ENCODE results near the gene OVAAL. TPM values are rescaled to one million over a fixed set of nuclear protein-coding genes. Genes with fewer than 3 reads are reported as not detected.

OVAAL gene
- polyA plus RNA-seq, 4 donors: not detected

DNA sequence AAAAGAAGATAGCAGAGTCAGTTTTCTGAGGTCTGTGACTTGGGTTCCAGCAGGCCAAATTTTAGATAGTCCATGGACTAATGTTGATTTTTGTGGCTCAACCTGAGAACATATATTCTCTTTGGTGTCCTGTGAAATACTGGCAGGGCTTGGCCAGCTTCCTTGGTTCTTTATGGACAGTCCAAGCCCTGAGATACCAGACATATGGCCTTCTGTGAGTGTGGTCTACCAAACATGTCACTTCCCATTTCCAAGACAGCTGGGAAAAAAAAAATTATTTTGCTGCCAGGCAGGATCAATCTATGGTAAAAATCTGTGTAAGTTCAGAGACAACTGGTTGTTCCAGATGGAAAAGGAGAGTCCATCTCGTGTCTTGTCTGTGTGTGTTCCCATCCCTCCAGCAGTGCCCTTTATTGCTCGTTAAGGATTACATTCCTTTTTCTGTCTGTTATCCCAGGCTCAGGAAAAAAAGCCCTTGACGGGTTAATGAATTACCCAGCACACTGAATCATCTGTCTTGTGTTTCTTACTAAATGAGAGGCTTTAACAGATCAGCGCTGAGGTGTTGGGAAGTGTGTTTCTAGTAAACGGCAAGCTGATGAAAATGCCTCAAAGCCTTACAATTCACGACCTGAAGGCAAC, 39.7 kb downstream of the OVAAL start:
- no peak overlapping the region for H3K4me3 ChIP-seq (ENCODE audit: low read depth in 1 of 3, low read length in 3 of 3)
- peak; percentile 79 to 89 for DNase-seq
- peaks cover 0 to 16% (median 2%) of the 10 kb centered on the region in 3 donors for H3K4me1 ChIP-seq (ENCODE audit: control insufficient read depth in 3 of 3, insufficient read depth in 2 of 3, low read depth in 1 of 3, low read length in 2 of 3)
- 11 to 45% (median 28%) methylated on average over 6 of the region's 6 CpGs for WGBS, 3 donors
- H3K36me3 ChIP-seq (ENCODE audit: control insufficient read depth in 3 of 3, insufficient read depth in 2 of 3, low read depth in 1 of 3, low read length in 3 of 3): no peaks in the 10 kb centered on the region
- no peaks in the 10 kb centered on the region for H3K9me3 ChIP-seq (ENCODE audit: control insufficient read depth in 2 of 2, insufficient read depth in 1 of 2, low read depth in 1 of 2, low read length in 1 of 2)
- FAIRE-seq: no peak
- peaks cover 0 to 2% (median 0%) of the 10 kb centered on the region in 3 donors for H3K27me3 ChIP-seq (ENCODE audit: control insufficient read depth in 3 of 3, insufficient read depth in 3 of 3, low read length in 3 of 3)
- H3K27ac ChIP-seq (ENCODE audit: low read depth in 1 of 3, low read length in 2 of 3): peak overlapping the region in 1 of 3 donors; percentile 39

DNA sequence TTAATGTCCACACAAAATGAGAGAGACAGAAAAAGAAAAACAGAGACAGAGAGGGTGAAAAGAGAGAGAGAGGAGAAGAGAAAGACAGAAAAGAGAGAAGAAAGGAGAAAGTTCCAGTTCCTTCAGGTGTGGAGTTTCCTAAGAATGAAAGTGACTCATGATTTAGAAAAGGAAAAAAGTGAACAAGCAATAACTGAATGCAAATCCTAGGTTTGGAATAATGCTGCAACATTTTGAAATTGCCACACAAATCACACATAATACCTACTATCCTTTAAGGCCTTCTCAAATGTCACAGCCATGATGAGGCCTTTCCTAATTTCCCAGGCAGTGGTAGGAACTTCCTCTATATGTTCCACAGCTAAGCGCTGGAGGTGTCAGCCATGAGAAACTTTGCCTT, 41.6 kb downstream of the OVAAL start:
- peaks cover 0 to 2% (median 0%) of the 10 kb centered on the region in 3 donors for H3K27me3 ChIP-seq (ENCODE audit: control insufficient read depth in 3 of 3, insufficient read depth in 3 of 3, low read length in 3 of 3)
- no peaks in the 10 kb centered on the region for H3K9me3 ChIP-seq (ENCODE audit: control insufficient read depth in 2 of 2, insufficient read depth in 1 of 2, low read depth in 1 of 2, low read length in 1 of 2)
- 95 to 100% (median 96%) methylated on average over 1 of the region's 1 CpG for whole genome bisulfite sequencing, 3 donors
- H3K27ac ChIP-seq (ENCODE audit: low read depth in 1 of 3, low read length in 2 of 3): no peak overlapping the region
- no peaks in the 10 kb centered on the region for H3K36me3 ChIP-seq (ENCODE audit: control insufficient read depth in 3 of 3, insufficient read depth in 2 of 3, low read depth in 1 of 3, low read length in 3 of 3)
- no peak for FAIRE-seq
- DNase-seq: no peak
- no peak overlapping the region for H3K4me3 ChIP-seq (ENCODE audit: low read depth in 1 of 3, low read length in 3 of 3)
- H3K4me1 ChIP-seq (ENCODE audit: control insufficient read depth in 3 of 3, insufficient read depth in 2 of 3, low read depth in 1 of 3, low read length in 2 of 3): peaks cover 0 to 22% (median 2%) of the 10 kb centered on the region in 3 donors

DNA sequence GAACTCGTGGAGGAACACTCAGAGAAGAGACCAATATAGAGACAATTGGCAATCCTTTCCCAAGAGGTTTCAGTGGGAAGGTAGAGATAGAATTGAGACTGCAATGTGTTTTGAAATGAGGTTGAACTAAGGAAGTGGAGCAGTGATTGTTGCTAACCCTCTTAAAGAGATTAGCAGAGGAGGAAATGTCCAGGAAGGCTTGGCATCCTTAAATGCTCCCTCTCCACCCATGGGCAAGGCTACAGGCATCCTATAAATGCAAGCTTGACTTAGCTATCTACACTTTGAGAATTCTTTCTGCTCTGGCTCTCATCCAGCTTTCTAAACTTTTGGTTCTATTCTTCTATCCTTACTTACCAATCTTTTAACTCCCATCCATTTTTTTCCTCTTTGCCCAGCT, 42.7 kb downstream of the OVAAL start:
- Histone ChIP-seq H3K4me3 (ENCODE audit: low read depth in 1 of 3, low read length in 3 of 3) (no peak overlapping the region), H3K27me3 (ENCODE audit: control insufficient read depth in 3 of 3, insufficient read depth in 3 of 3, low read length in 3 of 3) (no peaks in the 10 kb centered on the region), H3K9me3 (ENCODE audit: control insufficient read depth in 2 of 2, insufficient read depth in 1 of 2, low read depth in 1 of 2, low read length in 1 of 2) (no peaks in the 10 kb centered on the region), H3K4me1 (ENCODE audit: control insufficient read depth in 3 of 3, insufficient read depth in 2 of 3, low read depth in 1 of 3, low read length in 2 of 3) (peaks cover 0 to 22% (median 2%) of the 10 kb centered on the region in 3 donors), H3K36me3 (ENCODE audit: control insufficient read depth in 3 of 3, insufficient read depth in 2 of 3, low read depth in 1 of 3, low read length in 3 of 3) (no peaks in the 10 kb centered on the region), H3K27ac (ENCODE audit: low read depth in 1 of 3, low read length in 2 of 3) (no peak overlapping the region)
- DNase-seq (no peak), FAIRE-seq (no peak)
- 65 to 82% (median 80%) methylated on average over 1 of the region's 1 CpG for WGBS, 3 donors

DNA sequence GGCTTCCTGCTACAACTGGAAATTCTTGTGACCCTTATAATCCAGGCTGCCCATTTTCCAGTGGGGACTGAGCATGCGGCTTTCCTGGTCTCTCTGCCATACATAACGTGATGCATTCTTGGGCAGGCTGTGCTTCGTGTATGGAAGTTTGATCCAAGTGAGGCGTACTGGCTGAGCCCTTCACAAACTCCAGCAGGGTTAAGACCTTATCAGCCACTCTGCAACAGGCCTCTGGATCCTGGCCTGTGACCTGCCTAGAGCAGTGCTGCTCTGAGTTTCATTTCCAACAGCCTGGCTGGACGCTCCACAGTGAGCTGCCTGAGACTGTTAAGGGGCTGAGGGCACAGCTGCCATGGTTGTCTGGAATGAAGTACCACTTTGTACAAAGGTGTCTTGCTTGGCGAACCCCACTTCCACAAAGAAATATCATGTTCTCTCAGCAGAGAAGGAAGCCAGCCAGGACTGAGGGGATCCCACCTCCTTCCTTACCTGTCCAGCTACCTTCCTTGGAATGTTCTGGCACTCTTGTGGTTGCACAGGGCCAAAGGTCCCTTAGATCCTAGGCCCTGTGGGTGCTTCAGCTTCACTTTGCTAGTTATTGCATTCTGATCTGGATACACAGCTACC, 44.6 kb downstream of the OVAAL start:
- H3K36me3 ChIP-seq (ENCODE audit: control insufficient read depth in 3 of 3, insufficient read depth in 2 of 3, low read depth in 1 of 3, low read length in 3 of 3): no peaks in the 10 kb centered on the region
- DNase-seq (no peak), FAIRE-seq (no peak)
- WGBS, 3 donors: 83 to 95% (median 88%) methylated on average over 6 of the region's 6 CpGs
- H3K4me3 ChIP-seq (ENCODE audit: low read depth in 1 of 3, low read length in 3 of 3): no peak overlapping the region
- H3K27me3 ChIP-seq (ENCODE audit: control insufficient read depth in 3 of 3, insufficient read depth in 3 of 3, low read length in 3 of 3): no peaks in the 10 kb centered on the region
- peaks cover 0 to 20% (median under 1%) of the 10 kb centered on the region in 3 donors for H3K4me1 ChIP-seq (ENCODE audit: control insufficient read depth in 3 of 3, insufficient read depth in 2 of 3, low read depth in 1 of 3, low read length in 2 of 3)
- no peaks in the 10 kb centered on the region for H3K9me3 ChIP-seq (ENCODE audit: control insufficient read depth in 2 of 2, insufficient read depth in 1 of 2, low read depth in 1 of 2, low read length in 1 of 2)
- no peak overlapping the region for H3K27ac ChIP-seq (ENCODE audit: low read depth in 1 of 3, low read length in 2 of 3)

DNA sequence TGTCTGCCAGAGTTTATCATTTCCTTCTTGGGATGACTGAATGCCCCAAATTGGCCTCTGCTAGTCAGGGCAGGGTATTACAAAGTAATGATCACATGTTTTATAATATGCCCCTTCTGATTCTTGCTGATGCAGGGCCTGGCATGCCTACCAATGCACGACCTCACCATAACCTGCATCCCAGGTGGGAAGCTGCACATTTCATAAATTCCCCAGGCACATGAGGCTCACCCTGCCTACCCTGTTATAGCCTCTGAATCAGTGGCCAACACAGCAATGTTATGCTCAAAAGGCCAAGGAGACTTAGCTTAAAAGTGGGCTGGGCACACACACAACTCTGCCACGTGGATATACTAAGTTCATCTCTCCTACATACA, 45.1 kb downstream of the OVAAL start:
- H3K4me3 ChIP-seq (ENCODE audit: low read depth in 1 of 3, low read length in 3 of 3): no peak overlapping the region
- peaks cover 0 to 16% (median 0%) of the 10 kb centered on the region in 3 donors for H3K4me1 ChIP-seq (ENCODE audit: control insufficient read depth in 3 of 3, insufficient read depth in 2 of 3, low read depth in 1 of 3, low read length in 2 of 3)
- H3K36me3 ChIP-seq (ENCODE audit: control insufficient read depth in 3 of 3, insufficient read depth in 2 of 3, low read depth in 1 of 3, low read length in 3 of 3): no peaks in the 10 kb centered on the region
- no peaks in the 10 kb centered on the region for H3K27me3 ChIP-seq (ENCODE audit: control insufficient read depth in 3 of 3, insufficient read depth in 3 of 3, low read length in 3 of 3)
- DNase-seq (no peak), FAIRE-seq (no peak)
- no peaks in the 10 kb centered on the region for H3K9me3 ChIP-seq (ENCODE audit: control insufficient read depth in 2 of 2, insufficient read depth in 1 of 2, low read depth in 1 of 2, low read length in 1 of 2)
- WGBS, 3 donors: 67 to 83% (median 79%) methylated on average over 2 of the region's 2 CpGs
- H3K27ac ChIP-seq (ENCODE audit: low read depth in 1 of 3, low read length in 2 of 3): no peak overlapping the region

DNA sequence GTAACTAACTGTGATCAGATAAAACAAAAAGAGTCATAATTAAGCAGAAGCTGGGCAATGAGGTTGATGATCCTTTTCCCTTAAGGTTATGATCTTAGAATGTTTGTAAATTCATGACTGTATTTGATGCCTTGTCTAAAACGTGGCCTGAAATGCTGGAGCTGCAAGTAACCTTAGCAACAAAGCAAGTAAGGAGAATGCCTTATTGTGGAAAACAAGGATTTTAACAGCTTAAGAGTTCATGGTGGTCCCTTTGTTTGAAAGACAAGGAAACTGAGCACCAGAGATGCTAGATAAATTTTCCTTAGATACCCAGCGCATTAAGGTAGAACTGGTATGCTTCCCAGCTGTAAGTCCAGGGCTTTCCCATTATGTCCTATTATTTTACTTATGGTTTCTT, 47.4 kb downstream of the OVAAL start:
- 62 to 84% (median 76%) methylated on average over 2 of the region's 2 CpGs for WGBS, 3 donors
- no peak for FAIRE-seq
- H3K9me3 ChIP-seq (ENCODE audit: control insufficient read depth in 2 of 2, insufficient read depth in 1 of 2, low read depth in 1 of 2, low read length in 1 of 2): no peaks in the 10 kb centered on the region
- H3K27ac ChIP-seq (ENCODE audit: low read depth in 1 of 3, low read length in 2 of 3): no peak overlapping the region
- H3K36me3 ChIP-seq (ENCODE audit: control insufficient read depth in 3 of 3, insufficient read depth in 2 of 3, low read depth in 1 of 3, low read length in 3 of 3): no peaks in the 10 kb centered on the region
- no peak overlapping the region for H3K4me3 ChIP-seq (ENCODE audit: low read depth in 1 of 3, low read length in 3 of 3)
- no peak for DNase-seq
- H3K27me3 ChIP-seq (ENCODE audit: control insufficient read depth in 3 of 3, insufficient read depth in 3 of 3, low read length in 3 of 3): no peaks in the 10 kb centered on the region
- peaks cover 0 to 6% (median 0%) of the 10 kb centered on the region in 3 donors for H3K4me1 ChIP-seq (ENCODE audit: control insufficient read depth in 3 of 3, insufficient read depth in 2 of 3, low read depth in 1 of 3, low read length in 2 of 3)

DNA sequence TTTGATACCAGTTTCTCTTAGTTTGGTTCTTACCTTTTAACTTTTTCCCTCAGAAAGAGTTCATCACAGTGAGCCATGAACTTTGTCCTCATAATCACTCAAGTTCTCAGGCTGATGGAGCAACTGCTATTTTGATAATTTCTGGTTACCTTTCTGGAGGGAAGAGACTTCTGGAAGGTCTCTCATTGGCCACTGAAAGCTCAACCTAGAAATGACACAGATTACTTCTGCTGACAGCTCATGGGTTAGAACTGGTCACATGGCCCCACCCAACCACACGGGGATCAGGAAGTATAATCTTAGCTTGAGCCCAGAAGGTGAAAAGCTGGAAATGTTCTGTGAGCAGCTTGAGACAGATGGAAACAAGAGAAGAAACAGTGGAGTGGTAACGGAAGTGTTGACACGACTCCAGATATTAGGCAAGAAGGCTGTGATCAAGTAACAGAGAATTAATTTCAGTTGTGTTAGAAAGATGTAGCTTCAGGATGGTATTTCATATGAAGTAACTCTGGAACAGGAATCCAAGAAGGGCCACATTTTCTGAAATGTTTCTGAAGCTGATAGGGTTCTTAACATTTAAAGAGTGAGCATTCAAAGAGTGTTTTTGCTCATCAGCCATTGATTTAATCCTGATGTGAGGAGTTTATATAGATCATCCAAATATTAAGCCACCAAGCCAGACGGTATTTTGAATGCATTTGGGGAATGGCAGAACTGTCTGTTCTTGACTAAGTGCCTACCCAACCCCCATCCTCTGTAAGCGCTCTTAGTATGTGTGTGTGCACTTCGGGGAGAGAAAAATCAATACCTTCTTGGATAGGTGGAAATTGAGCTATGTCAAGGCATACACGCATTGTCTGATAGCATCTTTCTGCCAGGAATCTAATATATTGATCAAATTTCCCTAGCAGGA, 51.1 kb downstream of the OVAAL start:
- DNase-seq (peak; percentile 26 to 27), FAIRE-seq (no peak)
- Histone ChIP-seq H3K27ac (ENCODE audit: low read depth in 1 of 3, low read length in 2 of 3) (no peak overlapping the region), H3K27me3 (ENCODE audit: control insufficient read depth in 3 of 3, insufficient read depth in 3 of 3, low read length in 3 of 3) (no peaks in the 10 kb centered on the region), H3K4me1 (ENCODE audit: control insufficient read depth in 3 of 3, insufficient read depth in 2 of 3, low read depth in 1 of 3, low read length in 2 of 3) (peaks cover 0 to 3% (median 0%) of the 10 kb centered on the region in 3 donors), H3K4me3 (ENCODE audit: low read depth in 1 of 3, low read length in 3 of 3) (no peak overlapping the region), H3K36me3 (ENCODE audit: control insufficient read depth in 3 of 3, insufficient read depth in 2 of 3, low read depth in 1 of 3, low read length in 3 of 3) (no peaks in the 10 kb centered on the region), H3K9me3 (ENCODE audit: control insufficient read depth in 2 of 2, insufficient read depth in 1 of 2, low read depth in 1 of 2, low read length in 1 of 2) (no peaks in the 10 kb centered on the region)
- 69 to 74% (median 72%) methylated on average over 7 of the region's 7 CpGs for WGBS, 3 donors

DNA sequence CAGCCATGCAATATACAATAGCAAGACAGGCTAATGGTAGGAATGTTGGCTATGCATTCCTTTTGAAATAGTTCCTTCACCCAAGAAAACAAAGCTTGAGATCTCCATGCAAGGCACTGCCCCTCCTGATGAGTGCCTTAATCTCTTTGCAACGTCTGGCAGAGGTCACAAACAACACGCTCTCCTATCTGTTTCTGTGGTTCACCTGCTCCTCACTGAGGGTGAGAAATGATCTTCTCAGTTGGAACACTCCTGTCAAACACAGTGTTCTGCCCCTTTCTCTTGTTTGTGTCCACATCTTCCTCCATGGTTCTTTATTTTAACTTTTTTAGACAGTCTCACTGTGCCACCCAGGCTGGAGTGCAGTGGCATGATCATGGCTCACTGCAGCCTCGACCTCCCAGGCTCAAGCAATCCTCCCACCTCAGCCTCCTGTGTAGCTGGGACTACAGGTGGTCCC, 51.8 kb downstream of the OVAAL start:
- Histone ChIP-seq H3K9me3 (ENCODE audit: control insufficient read depth in 2 of 2, insufficient read depth in 1 of 2, low read depth in 1 of 2, low read length in 1 of 2) (no peaks in the 10 kb centered on the region), H3K27me3 (ENCODE audit: control insufficient read depth in 3 of 3, insufficient read depth in 3 of 3, low read length in 3 of 3) (no peaks in the 10 kb centered on the region), H3K4me1 (ENCODE audit: control insufficient read depth in 3 of 3, insufficient read depth in 2 of 3, low read depth in 1 of 3, low read length in 2 of 3) (peaks cover 0 to 3% (median 0%) of the 10 kb centered on the region in 3 donors), H3K27ac (ENCODE audit: low read depth in 1 of 3, low read length in 2 of 3) (no peak overlapping the region), H3K4me3 (ENCODE audit: low read depth in 1 of 3, low read length in 3 of 3) (no peak overlapping the region), H3K36me3 (ENCODE audit: control insufficient read depth in 3 of 3, insufficient read depth in 2 of 3, low read depth in 1 of 3, low read length in 3 of 3) (no peaks in the 10 kb centered on the region)
- no peak for FAIRE-seq
- DNase-seq: no peak
- WGBS, 3 donors: 67 to 80% (median 75%) methylated on average over 3 of the region's 3 CpGs

Measured in small intestine (tissue), 7 donors.